ENCODE results near the gene RHEX.
A peak's percentile ranks its signal among the peaks of the same experiment; 100 is the strongest.

Gene RHEX

DNA sequence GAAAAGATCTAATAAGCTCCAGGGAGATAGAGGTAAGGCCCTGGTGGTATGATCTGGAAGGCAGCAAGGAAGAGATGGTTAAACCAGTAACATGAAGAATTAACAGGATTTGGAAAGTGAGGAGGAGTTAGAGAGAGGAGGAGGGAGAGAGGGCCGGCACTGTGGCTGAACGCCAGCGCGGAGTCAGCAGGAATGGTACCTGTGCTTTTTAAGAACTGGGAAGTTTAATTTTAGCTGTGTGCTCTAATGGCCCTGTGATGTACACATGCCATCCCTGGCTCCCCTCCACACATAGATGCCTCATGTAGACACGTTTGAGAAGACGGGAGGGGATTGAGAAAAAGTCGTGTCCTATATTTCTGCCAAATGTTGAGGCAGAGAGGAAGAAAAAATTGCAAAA lies 78.1 kb downstream of the RHEX start:
- no peaks in the 10 kb centered on the region for H3K9me3 Mint-ChIP-seq
- DNase-seq (no peak), ATAC-seq (no peak)
- no peaks in the 10 kb centered on the region for H3K4me1 Mint-ChIP-seq
- no peak overlapping the region for H3K27ac Mint-ChIP-seq
- peaks cover 27% of the 10 kb centered on the region for H3K27me3 Mint-ChIP-seq
- H3K4me3 Mint-ChIP-seq, result no peak overlapping the region

- Mint-ChIP-seq H3K4me3 (no peak overlapping the region), H3K9me3 (no peaks in the 10 kb centered on the region), H3K27ac (no peak overlapping the region), H3K27me3 (peaks cover 23% of the 10 kb centered on the region), H3K4me1 (no peaks in the 10 kb centered on the region)
- ATAC-seq, result no peak
- no peak for DNase-seq
Observed at GRCh38 chr1:206133751-206134415, 80.9 kb downstream of the RHEX start.

DNA sequence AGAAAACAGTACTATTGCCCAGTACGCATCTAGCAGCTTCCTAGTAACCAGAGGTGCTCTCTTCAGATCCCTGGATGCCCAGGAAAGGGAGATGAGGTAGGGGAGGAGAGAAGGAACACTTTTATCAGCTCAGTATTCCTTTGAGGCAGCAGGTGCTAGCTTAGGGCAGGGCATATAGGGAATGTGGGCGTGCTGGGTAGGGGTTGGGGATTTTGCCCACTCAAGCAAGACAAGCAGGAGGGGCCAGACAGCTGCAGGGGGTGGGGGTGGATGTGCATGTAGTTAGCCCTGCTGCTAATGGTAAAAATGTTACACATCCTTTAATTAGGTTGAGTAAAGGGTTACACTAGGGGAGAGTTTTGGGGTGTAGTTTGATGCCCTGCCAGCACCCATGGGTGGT lies 82.3 kb downstream of the RHEX start:
- DNase-seq (no peak), ATAC-seq (no peak)
- no peak overlapping the region for H3K4me3 Mint-ChIP-seq
- H3K4me1 Mint-ChIP-seq, result no peaks in the 10 kb centered on the region
- peaks cover 25% of the 10 kb centered on the region for H3K27me3 Mint-ChIP-seq
- no peaks in the 10 kb centered on the region for H3K9me3 Mint-ChIP-seq
- H3K27ac Mint-ChIP-seq, result peak overlapping the region in 1 of 2 donors; percentile 4

GRCh38 chr1:206136241-206136640 lies 83.3 kb downstream of the RHEX start:
- Mint-ChIP-seq H3K4me1 (peaks cover 5% of the 10 kb centered on the region), H3K27me3 (peaks cover 28% of the 10 kb centered on the region), H3K9me3 (no peaks in the 10 kb centered on the region), H3K27ac (no peak overlapping the region), H3K4me3 (no peak overlapping the region)
- ATAC-seq (no peak), DNase-seq (no peak)

GRCh38 chr1:206142011-206142410 lies 89.0 kb downstream of the RHEX start:
- Mint-ChIP-seq H3K9me3 (no peaks in the 10 kb centered on the region), H3K27me3 (peaks cover 53% of the 10 kb centered on the region), H3K4me1 (peaks cover 15% of the 10 kb centered on the region), H3K4me3 (no peak overlapping the region), H3K27ac (no peak overlapping the region)
- ATAC-seq, result no peak
- DNase-seq, result no peak

DNA sequence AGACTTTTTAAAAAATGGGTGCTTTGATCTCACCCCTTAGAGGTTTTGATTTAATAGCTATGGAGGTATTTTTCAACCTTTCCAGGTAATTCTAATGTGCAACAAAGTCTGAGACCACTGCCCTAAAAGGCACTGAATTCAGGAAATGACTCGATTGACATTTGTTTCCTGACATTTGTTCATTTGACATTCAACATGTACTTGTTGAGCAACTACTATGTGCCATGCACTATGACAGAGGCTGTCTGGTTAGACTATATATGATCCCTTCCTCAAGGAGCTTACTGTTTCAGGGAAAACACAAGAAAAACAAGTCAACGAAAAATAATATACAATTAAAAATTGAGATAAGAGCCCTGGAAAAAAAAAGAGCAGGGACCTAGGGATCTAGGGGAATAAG lies 89.8 kb downstream of the RHEX start:
- Mint-ChIP-seq H3K9me3 (no peaks in the 10 kb centered on the region), H3K4me3 (no peak overlapping the region), H3K4me1 (peaks cover 15% of the 10 kb centered on the region), H3K27me3 (peaks cover 54% of the 10 kb centered on the region), H3K27ac (no peak overlapping the region)
- DNase-seq (no peak), ATAC-seq (no peak)

DNA sequence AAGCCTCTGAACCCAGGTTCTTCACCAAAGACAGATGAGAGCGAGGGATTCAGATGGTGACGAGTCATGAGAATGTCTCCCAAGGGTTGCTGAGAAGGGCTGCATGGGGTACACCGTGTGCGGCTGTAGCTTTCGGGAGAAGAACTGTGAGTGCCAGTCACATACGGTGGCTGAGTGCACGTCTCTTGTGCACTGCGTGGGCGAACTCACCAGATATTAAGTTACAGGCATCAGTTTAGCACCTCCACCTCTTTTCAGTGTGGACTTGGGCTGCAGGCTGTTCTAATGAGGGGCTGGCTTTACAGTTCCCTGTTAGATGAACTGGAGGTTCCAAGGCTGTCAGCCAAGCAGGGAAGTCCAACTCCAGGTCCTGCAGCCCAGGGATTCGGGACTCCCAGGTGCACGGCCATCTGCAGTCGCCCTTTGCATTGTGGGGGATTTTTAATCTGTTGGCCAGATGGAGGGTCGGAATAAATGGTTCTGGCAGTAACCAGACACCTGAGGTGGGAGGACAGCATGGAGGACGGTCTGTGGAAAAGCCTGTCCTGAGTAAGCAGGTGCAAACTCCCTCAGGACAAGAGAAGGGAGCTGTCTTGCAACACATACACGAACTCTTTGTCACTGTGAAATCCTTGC lies 90.7 kb downstream of the RHEX start:
- Mint-ChIP-seq H3K27me3 (peaks cover 46% of the 10 kb centered on the region), H3K27ac (no peak overlapping the region), H3K4me3 (no peak overlapping the region), H3K4me1 (peaks cover 15% of the 10 kb centered on the region), H3K9me3 (no peaks in the 10 kb centered on the region)
- DNase-seq (no peak), ATAC-seq (no peak)

DNA sequence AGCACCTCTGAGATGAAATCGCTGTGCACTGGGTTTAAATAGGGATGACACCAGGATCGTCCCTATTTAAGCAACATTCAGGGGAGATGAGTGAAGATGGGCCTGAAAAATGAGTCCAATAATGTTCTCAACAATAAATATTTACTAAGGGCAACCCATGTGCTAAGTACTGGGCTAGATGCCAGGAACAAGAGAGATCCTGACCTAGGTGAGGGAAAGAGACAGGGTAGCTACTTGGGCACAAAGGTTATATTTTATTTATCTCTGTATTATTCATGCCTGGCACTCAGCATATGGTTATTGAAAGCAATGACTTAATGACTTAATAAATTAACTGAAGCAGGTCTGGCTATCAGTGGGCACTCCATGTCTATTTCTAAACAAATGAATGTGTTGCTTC lies 91.6 kb downstream of the RHEX start:
- Mint-ChIP-seq H3K4me1 (peaks cover 15% of the 10 kb centered on the region), H3K27ac (no peak overlapping the region), H3K27me3 (peaks cover 40% of the 10 kb centered on the region), H3K9me3 (peaks cover 0 to under 1% of the 10 kb centered on the region in 2 donors), H3K4me3 (no peak overlapping the region)
- no peak for ATAC-seq
- no peak for DNase-seq

DNA sequence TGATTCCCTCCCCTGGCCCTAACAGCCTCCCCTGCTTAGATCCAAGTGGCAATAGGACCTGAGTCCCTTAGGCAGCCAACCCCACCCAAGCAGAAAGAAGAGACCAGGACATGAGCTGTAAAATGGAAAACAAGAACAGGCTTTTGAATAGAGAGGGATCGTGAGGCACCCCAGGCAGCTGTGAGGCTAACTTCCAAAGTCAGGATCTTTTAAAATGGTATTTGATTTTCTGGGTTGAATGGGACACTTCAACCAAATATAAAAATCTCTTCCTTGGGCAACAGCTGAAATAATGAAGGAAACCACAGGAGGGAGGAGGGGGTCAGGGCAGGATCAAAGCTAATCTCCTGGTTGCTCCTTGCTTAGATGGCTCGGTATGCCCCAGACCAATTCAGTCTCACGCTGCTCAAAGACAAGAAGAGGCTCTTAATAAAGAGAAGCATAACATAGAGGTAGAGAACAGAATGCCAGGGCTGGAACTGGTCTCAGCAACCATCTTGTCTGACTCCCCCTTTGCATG lies 92.9 kb downstream of the RHEX start:
- ATAC-seq (no peak), DNase-seq (no peak)
- no peak overlapping the region for H3K4me3 Mint-ChIP-seq
- peaks cover 14% of the 10 kb centered on the region for H3K4me1 Mint-ChIP-seq
- peaks cover 40% of the 10 kb centered on the region for H3K27me3 Mint-ChIP-seq
- H3K27ac Mint-ChIP-seq, result no peak overlapping the region
- H3K9me3 Mint-ChIP-seq, result peaks cover 0 to 5% of the 10 kb centered on the region in 2 donors

All from stimulated activated naive CD8-positive, alpha-beta T cell treated with anti-CD3 and anti-CD28 coated beads, Interleukin-15, amount 100 ng/mL, for 72 hours (primary cell).